ENCODE data around the gene FGFR4. TPM values are rescaled to one million over a fixed set of nuclear protein-coding genes. Genes with fewer than 3 reads are reported as not detected.

The FGFR4 gene
- total RNA-seq, 1 experiment from 2014 or later = 105 TPM

DNA sequence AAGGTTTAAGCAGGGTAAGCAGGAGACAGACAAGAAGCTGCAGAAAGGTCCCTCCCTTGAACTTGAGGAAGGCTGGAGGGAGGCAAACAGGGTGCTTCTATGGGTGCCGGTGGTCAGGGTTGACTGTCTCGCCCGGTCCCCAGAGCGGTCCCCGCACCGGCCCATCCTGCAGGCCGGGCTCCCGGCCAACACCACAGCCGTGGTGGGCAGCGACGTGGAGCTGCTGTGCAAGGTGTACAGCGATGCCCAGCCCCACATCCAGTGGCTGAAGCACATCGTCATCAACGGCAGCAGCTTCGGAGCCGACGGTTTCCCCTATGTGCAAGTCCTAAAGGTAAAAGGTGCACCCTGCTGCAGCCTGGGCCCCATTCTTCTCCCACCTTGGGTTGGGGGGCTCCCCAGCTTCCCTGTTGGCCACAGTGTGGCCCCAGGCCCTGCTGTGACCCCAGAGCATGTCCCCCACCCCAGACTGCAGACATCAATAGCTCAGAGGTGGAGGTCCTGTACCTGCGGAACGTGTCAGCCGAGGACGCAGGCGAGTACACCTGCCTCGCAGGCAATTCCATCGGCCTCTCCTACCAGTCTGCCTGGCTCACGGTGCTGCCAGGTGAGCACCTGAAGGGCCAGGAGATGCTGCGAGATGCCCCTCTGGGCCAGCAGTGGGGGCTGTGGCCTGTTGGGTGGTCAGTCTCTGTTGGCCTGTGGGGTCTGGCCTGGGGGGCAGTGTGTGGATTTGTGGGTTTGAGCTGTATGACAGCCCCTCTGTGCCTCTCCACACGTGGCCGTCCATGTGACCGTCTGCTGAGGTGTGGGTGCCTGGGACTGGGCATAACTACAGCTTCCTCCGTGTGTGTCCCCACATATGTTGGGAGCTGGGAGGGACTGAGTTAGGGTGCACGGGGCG lies 5.7 kb downstream of the FGFR4 start:
- Histone ChIP-seq H3K36me3 (replicated peaks; ENCODE audit: control insufficient read depth, insufficient read depth, low read length) (peaks cover 23% of the 10 kb centered on the region), H3K27me3 (ENCODE audit: control insufficient read depth, insufficient read depth, low read length) (no peaks in the 10 kb centered on the region; the same call in 1 of the 2 replicates), H3K4me3 (ENCODE audit: insufficient read depth, low read depth, low read length) (no peak overlapping the region)
- DNase-seq = no peak

DNA sequence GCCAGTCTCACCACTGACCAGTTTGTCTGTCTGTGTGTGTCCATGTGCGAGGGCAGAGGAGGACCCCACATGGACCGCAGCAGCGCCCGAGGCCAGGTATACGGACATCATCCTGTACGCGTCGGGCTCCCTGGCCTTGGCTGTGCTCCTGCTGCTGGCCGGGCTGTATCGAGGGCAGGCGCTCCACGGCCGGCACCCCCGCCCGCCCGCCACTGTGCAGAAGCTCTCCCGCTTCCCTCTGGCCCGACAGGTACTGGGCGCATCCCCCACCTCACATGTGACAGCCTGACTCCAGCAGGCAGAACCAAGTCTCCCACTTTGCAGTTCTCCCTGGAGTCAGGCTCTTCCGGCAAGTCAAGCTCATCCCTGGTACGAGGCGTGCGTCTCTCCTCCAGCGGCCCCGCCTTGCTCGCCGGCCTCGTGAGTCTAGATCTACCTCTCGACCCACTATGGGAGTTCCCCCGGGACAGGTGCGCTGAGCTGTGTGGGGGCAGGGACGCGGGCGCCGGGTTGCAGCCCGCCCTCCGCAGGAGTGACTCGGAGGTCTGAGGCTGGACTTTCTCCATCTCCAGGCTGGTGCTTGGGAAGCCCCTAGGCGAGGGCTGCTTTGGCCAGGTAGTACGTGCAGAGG lies 6.5 kb downstream of the FGFR4 start:
- no peaks in the 10 kb centered on the region for H3K27me3 ChIP-seq (ENCODE audit: control insufficient read depth, insufficient read depth, low read length)
- no peak for DNase-seq
- peaks cover 23% of the 10 kb centered on the region for H3K36me3 ChIP-seq (replicated peaks; ENCODE audit: control insufficient read depth, insufficient read depth, low read length)
- H3K4me3 ChIP-seq (ENCODE audit: insufficient read depth, low read depth, low read length) = no peak overlapping the region

DNA sequence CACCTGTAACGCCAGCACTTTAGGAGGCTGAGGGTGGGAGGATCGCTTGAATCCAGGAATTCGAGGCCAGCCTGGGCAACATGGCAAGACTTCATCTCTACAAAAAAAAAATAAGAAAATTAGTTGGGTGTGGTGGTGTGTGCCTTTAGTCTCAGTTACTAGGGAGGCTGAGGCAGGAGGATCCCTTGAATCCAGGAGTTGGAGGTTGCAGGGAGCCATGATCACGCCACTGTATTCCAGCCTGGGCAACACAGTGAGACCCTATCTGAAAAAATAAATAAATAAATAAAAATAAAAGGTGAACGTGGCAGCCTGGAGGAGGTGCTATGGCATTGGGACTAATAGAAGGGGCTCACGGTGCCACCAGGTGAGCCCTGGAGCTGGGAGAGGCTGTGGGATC lies 7.1 kb downstream of the FGFR4 start:
- no peak for DNase-seq
- no peaks in the 10 kb centered on the region for H3K27me3 ChIP-seq (ENCODE audit: control insufficient read depth, insufficient read depth, low read length)
- H3K4me3 ChIP-seq (ENCODE audit: insufficient read depth, low read depth, low read length) = no peak overlapping the region
- H3K36me3 ChIP-seq (replicated peaks; ENCODE audit: control insufficient read depth, insufficient read depth, low read length) = peaks cover 23% of the 10 kb centered on the region

DNA sequence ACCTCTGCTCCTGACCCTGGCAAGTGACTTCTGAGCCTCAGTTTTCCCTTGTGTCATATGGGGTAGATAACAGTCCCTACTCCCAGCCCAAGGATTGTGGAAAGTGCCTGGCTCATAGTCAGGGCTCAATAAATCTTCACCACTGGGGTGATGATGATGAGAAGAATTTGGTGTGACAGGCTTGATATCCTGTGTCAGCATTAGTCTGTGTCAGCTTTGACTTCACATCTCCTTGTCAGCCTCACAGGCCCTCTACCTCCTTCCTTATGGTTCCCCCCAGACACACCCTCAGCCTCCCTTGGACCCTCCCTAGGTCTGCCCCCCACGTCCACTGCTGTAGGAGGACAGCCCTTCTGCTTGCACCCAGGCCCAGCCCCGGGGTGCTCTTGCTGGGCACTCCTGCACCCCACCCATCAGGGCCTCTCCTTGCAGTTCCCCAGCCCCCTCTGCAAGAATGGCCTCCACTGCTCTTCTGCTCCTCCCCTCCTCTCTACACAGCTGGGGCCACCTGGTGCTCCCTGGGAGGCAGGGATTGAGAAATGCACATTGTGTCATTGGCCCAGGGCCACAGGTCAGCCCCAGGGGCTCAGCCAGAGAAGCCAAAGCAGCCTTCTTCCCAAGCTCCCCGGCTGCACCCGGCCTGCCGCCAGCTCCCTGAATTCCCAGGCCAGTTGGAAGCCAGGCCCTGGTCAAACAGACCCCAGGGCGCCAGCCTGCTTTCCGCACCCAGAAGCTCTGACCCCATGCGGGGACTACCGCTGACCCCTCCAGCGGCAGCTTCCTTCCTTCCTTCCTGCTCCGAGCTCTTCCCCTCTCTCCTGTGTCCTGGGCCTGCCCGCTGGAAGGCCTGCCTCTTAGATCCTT lies 7.7 kb downstream of the FGFR4 start:
- H3K36me3 ChIP-seq (replicated peaks; ENCODE audit: control insufficient read depth, insufficient read depth, low read length) = peaks cover 21% of the 10 kb centered on the region
- no peak overlapping the region for H3K4me3 ChIP-seq (ENCODE audit: insufficient read depth, low read depth, low read length)
- no peaks in the 10 kb centered on the region for H3K27me3 ChIP-seq (ENCODE audit: control insufficient read depth, insufficient read depth, low read length)
- DNase-seq = no peak

DNA sequence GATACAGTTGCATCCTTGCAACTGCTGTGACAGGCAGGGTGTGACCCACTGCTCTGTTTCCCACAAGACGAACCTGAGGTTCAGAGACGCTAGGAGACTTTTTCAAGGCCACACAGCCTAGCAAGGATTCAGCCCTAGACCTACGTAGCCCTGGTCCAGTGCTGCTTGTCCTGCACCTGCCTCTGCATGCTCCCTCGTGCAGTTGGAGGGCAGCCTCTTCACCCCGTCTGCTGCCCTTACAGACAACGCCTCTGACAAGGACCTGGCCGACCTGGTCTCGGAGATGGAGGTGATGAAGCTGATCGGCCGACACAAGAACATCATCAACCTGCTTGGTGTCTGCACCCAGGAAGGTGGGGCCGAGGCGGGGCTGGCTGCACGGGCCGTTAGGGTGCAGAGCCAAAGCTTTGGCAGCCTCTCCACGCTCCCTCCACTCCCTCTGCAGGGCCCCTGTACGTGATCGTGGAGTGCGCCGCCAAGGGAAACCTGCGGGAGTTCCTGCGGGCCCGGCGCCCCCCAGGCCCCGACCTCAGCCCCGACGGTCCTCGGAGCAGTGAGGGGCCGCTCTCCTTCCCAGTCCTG lies 8.5 kb downstream of the FGFR4 start:
- DNase-seq = no peak
- Histone ChIP-seq H3K4me3 (ENCODE audit: insufficient read depth, low read depth, low read length) (no peak overlapping the region), H3K27me3 (ENCODE audit: control insufficient read depth, insufficient read depth, low read length) (no peaks in the 10 kb centered on the region), H3K36me3 (replicated peaks; ENCODE audit: control insufficient read depth, insufficient read depth, low read length) (peaks cover 17% of the 10 kb centered on the region)

DNA sequence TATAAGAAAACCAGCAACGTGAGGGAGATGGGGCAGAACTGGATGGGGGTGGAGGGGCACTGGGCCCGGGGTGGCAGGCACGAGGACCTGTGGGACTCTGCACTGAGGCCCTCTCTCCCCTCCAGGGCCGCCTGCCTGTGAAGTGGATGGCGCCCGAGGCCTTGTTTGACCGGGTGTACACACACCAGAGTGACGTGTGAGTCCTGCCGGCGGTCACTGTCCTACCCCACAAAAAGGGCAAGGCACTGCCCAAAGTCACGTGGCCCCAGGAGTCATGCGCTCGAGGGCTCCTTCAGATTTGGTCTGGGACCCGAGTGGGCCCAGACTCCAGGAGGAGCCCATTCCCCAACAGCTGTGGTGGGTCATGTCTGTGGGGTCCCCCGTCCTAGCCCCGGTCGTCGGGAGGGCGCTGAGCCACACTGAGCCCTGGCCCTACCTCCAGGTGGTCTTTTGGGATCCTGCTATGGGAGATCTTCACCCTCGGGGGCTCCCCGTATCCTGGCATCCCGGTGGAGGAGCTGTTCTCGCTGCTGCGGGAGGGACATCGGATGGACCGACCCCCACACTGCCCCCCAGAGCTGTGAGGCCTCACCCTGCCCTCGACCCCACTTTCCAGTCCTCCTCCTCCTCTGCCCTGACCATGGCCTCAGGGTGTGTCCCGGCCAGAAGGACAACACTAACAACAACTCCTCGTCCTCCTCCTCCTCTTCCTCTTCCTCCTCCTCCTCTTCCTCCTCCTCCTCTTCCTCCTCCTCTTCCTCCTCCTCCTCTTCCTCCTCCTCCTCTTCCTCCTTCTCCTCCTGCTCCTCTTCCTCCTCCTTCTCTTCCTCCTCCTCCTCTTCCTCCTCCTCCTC lies 9.7 kb downstream of the FGFR4 start:
- H3K36me3 ChIP-seq (replicated peaks; ENCODE audit: control insufficient read depth, insufficient read depth, low read length) = peaks cover 9% of the 10 kb centered on the region
- no peak for DNase-seq
- H3K27me3 ChIP-seq (ENCODE audit: control insufficient read depth, insufficient read depth, low read length) = no peaks in the 10 kb centered on the region
- no peak overlapping the region for H3K4me3 ChIP-seq (ENCODE audit: insufficient read depth, low read depth, low read length)

DNA sequence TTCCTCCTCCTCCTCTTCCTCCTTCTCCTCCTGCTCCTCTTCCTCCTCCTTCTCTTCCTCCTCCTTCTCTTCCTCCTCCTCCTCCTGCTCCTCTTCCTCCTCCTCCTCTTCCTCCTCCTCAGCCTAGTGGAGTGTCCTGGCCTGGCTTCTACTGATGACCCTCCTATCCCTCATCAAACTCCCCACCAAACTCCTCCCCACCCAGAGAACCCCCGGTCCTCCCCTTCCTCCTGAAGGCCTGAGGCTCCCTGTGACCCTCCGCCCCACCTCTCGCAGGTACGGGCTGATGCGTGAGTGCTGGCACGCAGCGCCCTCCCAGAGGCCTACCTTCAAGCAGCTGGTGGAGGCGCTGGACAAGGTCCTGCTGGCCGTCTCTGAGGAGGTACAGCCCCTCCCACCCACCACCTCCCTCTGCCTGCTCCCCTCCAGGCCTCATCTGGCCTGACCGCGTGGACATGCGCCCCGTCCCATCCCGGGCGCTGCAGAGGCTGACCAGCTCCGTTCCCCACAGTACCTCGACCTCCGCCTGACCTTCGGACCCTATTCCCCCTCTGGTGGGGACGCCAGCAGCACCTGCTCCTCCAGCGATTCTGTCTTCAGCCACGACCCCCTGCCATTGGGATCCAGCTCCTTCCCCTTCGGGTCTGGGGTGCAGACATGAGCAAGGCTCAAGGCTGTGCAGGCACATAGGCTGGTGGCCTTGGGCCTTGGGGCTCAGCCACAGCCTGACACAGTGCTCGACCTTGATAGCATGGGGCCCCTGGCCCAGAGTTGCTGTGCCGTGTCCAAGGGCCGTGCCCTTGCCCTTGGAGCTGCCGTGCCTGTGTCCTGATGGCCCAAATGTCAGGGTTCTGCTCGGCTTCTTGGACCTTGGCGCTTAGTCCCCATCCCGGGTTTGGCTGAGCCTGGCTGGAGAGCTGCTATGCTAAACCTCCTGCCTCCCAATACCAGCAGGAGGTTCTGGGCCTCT lies 10.6 kb downstream of the FGFR4 start:
- Histone ChIP-seq H3K36me3 (replicated peaks; ENCODE audit: control insufficient read depth, insufficient read depth, low read length) (peaks cover 9% of the 10 kb centered on the region), H3K4me3 (ENCODE audit: insufficient read depth, low read depth, low read length) (no peak overlapping the region), H3K27me3 (ENCODE audit: control insufficient read depth, insufficient read depth, low read length) (no peaks in the 10 kb centered on the region)
- DNase-seq = no peak

DNA sequence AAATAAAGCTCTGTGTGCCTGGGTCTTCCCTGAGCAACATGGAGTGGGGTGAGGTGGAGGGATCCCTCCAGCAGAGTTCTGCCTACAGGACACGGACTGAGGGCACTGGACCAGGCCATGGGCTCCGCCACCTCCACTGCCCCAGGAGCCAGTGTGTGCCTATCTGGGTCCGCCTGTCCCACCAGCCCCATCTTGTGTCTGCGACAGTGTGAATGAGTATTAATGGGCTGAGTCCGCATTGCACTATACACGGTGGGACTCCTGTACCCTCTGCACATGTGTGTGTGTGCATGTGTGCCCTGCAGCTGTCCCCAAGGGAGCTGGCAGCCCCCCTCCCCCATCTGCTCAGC lies 11.4 kb downstream of the FGFR4 start:
- H3K4me3 ChIP-seq (ENCODE audit: insufficient read depth, low read depth, low read length) = no peak overlapping the region
- H3K36me3 ChIP-seq (replicated peaks; ENCODE audit: control insufficient read depth, insufficient read depth, low read length) = peaks cover 7% of the 10 kb centered on the region
- peak; percentile 50 for DNase-seq
- H3K27me3 ChIP-seq (ENCODE audit: control insufficient read depth, insufficient read depth, low read length) = no peaks in the 10 kb centered on the region

DNA sequence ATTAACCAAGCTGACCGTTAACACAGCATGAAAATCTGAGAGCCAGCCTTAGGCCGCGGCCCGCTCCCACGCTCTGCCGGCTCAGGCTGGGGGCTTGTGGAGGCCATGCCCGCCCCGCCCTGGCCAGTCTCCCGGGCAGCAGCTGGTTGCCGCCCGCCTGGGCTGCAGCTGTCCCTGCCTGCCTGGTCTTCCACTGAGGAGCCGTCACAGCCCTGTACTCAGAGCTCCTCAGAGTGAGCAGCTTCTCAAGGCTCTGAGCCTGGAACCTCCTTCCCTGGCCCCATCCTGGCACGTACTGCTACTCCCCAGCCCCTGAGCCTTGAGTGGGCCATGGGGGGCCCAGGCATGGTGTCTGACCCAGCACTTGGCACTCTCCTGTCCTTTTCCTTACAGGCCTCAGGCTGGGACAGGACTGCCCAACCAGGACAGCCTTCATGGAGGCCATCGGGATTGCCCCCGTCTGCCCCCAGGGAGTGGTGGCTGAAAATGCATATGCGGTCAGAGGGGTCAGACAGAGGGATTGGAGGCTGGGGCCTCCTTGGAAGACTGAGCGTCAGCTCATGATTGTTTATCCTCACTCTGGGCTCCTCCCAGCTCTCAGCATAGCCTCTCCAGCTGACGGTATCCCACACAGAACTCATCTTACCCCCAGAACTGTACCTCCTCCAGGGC lies 11.9 kb downstream of the FGFR4 start:
- Histone ChIP-seq H3K27me3 (ENCODE audit: control insufficient read depth, insufficient read depth, low read length) (no peaks in the 10 kb centered on the region), H3K36me3 (replicated peaks; ENCODE audit: control insufficient read depth, insufficient read depth, low read length) (peaks cover 6% of the 10 kb centered on the region), H3K4me3 (ENCODE audit: insufficient read depth, low read depth, low read length) (no peak overlapping the region)
- DNase-seq = peak; percentile 62

DNA sequence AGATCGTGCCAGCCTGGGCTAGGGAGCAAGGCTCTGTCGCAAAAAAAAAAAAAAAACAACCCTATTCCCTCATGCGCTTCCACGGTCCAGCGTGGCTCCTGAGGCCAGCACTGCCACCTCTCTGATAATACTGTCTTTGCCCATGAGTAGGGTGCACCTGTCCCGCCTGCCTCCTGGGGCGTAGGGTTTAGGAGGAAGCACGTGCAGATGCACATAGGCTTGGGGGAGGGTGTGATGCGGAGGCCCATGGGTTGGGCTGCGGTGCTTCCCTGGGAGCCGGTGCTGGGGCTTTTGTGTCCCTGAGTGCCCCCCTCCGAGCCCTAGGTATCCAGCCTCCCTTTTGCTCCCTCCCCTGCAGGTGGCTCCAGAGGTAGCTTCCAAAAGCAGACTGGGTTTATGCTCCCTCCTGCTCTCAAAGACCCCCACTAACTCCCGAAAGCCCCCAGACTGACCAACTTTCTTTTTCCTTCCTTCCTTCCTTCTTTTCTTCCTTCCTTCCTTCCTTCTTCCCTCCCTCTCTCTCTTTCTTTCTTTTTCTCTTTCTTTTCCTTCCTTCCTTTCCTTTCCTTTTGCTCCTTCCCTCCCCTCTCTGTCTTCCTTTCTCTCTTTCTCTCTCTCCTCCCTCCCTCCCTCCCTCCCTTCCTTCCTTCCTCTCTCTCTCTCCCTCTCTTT lies 12.8 kb downstream of the FGFR4 start:
- DNase-seq = peak; percentile 88
- Histone ChIP-seq H3K27me3 (ENCODE audit: control insufficient read depth, insufficient read depth, low read length) (no peaks in the 10 kb centered on the region), H3K4me3 (ENCODE audit: insufficient read depth, low read depth, low read length) (peak overlapping the region; percentile 1; the same call in 1 of the 2 replicates), H3K36me3 (replicated peaks; ENCODE audit: control insufficient read depth, insufficient read depth, low read length) (peaks cover 2% of the 10 kb centered on the region)

DNA sequence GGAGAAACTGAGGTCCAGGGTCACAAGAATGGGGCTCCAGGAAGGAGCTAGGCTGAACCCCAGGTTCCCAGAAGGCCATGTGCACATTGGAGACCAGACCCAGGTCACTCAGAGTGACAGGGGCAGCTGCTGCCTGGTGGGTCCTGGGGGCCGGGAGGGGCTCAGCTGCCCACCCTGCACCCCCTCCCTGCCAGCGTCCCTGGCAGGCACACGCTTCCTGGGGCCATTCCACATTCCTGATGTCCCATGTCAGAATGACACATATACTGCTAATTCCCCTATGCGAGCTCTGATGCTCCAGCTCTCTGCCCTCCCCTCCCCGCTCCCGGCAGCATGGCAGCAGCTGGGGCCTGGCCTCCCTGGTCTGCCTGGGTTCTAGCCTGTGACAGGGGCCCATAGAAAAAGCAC lies 14.0 kb downstream of the FGFR4 start:
- H3K27me3 ChIP-seq (ENCODE audit: control insufficient read depth, insufficient read depth, low read length) = no peaks in the 10 kb centered on the region
- H3K36me3 ChIP-seq (replicated peaks; ENCODE audit: control insufficient read depth, insufficient read depth, low read length) = peaks cover under 1% of the 10 kb centered on the region
- DNase-seq = peak; percentile 54
- H3K4me3 ChIP-seq (ENCODE audit: insufficient read depth, low read depth, low read length) = no peak overlapping the region

Data from H7 (cell line).